ENCODE results near the gene ZBTB16.

The ZBTB16 gene

GRCh38 chr11:114285599-114285998 lies 226.1 kb downstream of the ZBTB16 start:
- DNase-seq (ENCODE audit: low spot score in 2 of 2) (no peak), ATAC-seq (no peak)
- H3K9me3 Mint-ChIP-seq: no peaks in the 10 kb centered on the region
- H3K4me1 Mint-ChIP-seq: no peaks in the 10 kb centered on the region
- no peak overlapping the region for H3K27ac Mint-ChIP-seq
- no peak overlapping the region for H3K4me3 Mint-ChIP-seq
- H3K36me3 Mint-ChIP-seq: no peaks in the 10 kb centered on the region

- Mint-ChIP-seq H3K9me3 (no peaks in the 10 kb centered on the region), H3K4me1 (no peaks in the 10 kb centered on the region), H3K36me3 (no peaks in the 10 kb centered on the region), H3K4me3 (no peak overlapping the region), H3K27ac (no peak overlapping the region)
- no peak for DNase-seq (ENCODE audit: low spot score in 2 of 2)
- no peak for ATAC-seq
These were observed 226.7 kb downstream of the ZBTB16 start for GRCh38 chr11:114286229-114286628.

- Mint-ChIP-seq H3K9me3 (no peaks in the 10 kb centered on the region), H3K4me1 (no peaks in the 10 kb centered on the region)
These were observed 227.6 kb downstream of the ZBTB16 start for GRCh38 chr11:114287154-114287553.

GRCh38 chr11:114288136-114288535 lies 228.6 kb downstream of the ZBTB16 start:
- Mint-ChIP-seq H3K9me3 (no peaks in the 10 kb centered on the region), H3K4me1 (no peaks in the 10 kb centered on the region), H3K36me3 (no peaks in the 10 kb centered on the region), H3K27ac (no peak overlapping the region), H3K4me3 (no peak overlapping the region)
- ATAC-seq (no peak), DNase-seq (ENCODE audit: low spot score in 2 of 2) (no peak)

More at GRCh38 chr11:114287154-114287553, 227.6 kb downstream of the ZBTB16 start:
- Mint-ChIP-seq H3K4me3 (no peak overlapping the region), H3K36me3 (no peaks in the 10 kb centered on the region), H3K27ac (no peak overlapping the region)
- ATAC-seq (no peak), DNase-seq (ENCODE audit: low spot score in 2 of 2) (no peak)

- Mint-ChIP-seq H3K9me3 (no peaks in the 10 kb centered on the region), H3K4me1 (no peaks in the 10 kb centered on the region), H3K27ac (no peak overlapping the region), H3K36me3 (no peaks in the 10 kb centered on the region), H3K4me3 (no peak overlapping the region)
- DNase-seq (ENCODE audit: low spot score in 2 of 2): no peak
- no peak for ATAC-seq
These were observed 230.3 kb downstream of the ZBTB16 start for GRCh38 chr11:114289779-114290178.

DNA sequence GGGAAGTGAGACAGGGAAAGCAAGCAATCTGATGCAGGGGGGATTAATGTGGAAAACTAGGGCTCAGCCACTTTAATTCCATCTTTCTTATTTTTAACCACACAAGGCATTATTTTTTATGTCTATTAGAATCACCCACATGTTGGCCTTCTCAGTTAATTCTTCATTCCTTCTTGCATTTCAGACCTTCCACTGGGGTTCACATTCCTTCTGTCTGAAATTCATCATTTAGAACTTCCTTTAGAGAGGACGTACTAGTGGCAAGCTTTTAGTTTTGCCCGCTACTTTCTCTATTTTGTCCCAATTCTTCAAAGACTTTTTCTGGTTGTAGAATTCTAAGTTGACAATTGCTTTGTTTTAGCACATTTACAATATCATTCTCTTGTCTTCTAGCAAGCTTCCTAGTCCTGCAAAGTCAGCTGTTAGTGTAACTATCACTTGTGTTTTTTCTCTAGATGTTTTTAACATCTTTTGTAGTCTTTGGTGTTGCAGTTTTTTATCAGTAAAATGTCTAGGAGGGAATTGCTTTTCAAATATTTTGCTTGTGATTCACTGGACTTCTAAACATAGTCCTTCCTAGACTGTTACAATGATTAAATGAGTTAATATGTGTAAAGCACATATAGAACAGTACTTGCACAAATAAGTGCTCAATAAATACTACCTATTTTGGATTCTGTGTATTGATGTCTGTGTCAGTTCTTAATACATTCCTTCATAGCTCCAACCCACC lies 231.2 kb downstream of the ZBTB16 start:
- DNase-seq (ENCODE audit: low spot score in 2 of 2) (no peak), ATAC-seq (no peak)
- Mint-ChIP-seq H3K9me3 (no peaks in the 10 kb centered on the region), H3K36me3 (no peaks in the 10 kb centered on the region), H3K27ac (no peak overlapping the region), H3K4me3 (no peak overlapping the region), H3K4me1 (no peaks in the 10 kb centered on the region)

GRCh38 chr11:114291381-114291780 lies 231.9 kb downstream of the ZBTB16 start:
- Mint-ChIP-seq H3K36me3 (no peaks in the 10 kb centered on the region), H3K4me1 (no peaks in the 10 kb centered on the region), H3K9me3 (no peaks in the 10 kb centered on the region), H3K4me3 (no peak overlapping the region), H3K27ac (no peak overlapping the region)
- ATAC-seq (no peak), DNase-seq (ENCODE audit: low spot score in 2 of 2) (no peak)

DNA sequence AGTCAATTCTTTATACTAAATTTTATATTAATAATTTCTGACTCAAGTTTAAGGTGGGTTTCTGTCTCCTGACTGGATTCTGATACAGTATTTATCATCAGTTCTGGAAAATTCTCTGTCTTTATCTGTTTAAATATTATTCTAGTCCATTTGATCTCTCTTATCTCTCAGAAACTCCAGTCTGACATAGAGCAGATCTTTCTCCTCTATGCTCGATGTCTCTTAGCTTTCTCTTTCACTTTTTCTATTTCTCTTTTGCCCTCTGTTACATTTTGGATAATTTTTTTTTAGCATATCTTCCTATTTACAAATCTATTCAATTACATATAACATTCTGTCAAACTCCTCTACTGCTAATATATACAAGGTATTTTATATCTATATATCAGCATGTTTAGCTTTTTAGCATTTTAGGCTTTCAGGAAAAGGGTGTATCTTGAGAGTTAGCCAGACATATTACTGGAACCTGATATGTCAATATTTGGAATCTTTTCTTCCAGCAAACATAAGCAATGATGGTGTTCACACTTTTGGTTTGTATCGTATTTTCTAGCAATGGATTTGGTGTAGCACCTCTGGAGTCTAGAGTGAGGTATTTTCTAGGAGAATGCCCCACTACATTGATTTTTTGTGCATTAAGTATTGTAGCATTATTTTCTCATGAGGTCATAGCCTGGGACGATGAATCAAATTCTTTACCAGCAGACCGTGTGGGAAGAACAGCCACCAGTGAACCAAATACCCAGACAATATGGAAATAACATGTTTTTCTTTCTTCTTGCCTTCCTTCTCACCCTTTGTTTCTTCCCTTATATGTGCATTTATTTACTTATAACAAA lies 232.6 kb downstream of the ZBTB16 start:
- no peak for ATAC-seq
- Mint-ChIP-seq H3K4me3 (no peak overlapping the region), H3K36me3 (no peaks in the 10 kb centered on the region), H3K9me3 (no peaks in the 10 kb centered on the region), H3K4me1 (no peaks in the 10 kb centered on the region), H3K27ac (no peak overlapping the region)
- no peak for DNase-seq (ENCODE audit: low spot score in 2 of 2)

DNA sequence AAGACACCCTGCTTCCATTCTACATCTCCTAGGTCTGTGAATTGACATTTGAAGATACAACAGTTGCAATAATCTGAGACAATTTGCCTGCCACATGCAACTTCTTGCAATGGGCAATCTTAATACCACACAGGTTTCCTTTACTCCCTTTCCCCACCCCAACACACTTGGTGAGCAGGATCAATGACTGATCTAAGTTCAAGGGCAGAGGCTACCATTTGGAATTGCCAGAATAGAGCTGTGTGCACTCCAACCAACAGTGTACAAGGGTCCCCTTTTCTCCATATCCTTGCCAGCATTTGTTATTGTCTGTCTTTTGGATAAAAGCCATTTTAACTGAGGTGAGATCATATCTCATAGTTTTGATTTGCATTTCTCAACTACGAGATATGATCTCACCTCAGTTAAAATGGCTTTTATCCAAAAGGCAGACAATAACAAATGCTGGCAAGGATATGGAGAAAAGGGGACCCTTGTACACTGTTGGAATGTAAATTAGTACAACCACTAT lies 233.7 kb downstream of the ZBTB16 start:
- Mint-ChIP-seq H3K27ac (no peak overlapping the region), H3K36me3 (no peaks in the 10 kb centered on the region), H3K4me1 (no peaks in the 10 kb centered on the region), H3K4me3 (no peak overlapping the region), H3K9me3 (no peaks in the 10 kb centered on the region)
- ATAC-seq (no peak), DNase-seq (ENCODE audit: low spot score in 2 of 2) (no peak)

DNA sequence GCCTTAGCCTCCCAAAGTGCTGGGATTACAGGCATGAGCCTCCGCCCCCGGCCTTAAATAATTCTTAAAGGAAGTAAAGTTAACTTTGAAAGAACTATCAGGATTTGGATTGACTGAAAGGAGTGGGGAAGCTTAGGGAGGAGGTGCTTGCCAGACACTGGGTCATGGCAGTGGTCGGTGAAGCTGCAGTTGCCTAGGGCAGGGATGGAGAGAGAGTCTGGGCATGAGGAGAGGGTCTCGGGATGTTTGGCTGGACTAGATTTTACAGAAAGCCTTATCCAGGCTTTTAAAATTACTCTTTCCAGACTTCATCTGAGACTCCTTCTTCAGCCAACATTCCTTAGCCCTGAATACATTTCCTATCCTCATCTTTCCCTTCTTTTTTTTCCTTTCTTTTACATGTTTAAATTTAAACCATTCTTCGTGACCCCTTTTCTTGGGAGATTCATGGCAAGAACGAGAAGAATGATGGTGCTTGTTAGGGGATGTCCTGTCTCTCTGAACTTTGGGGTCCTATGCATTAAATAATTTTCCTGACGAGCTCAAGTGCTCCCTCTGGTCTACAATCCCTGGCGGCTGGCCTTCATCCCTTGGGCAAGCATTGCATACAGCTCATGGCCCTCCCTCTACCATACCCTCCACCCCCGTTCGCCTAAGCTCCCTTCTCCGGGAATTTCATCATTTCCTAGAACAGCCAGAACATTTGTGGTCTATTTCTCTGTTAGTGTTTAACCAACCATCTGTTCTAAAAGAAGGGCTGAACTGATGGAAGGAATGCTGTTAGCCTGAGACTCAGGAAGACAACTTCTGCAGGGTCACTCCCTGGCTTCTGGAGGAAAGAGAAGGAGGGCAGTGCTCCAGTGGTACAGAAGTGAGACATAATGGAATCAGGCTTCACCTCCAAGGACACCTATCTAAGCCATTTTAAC lies 236.4 kb downstream of the ZBTB16 start, which contains the start of gene NNMT:
Gene NNMT, plus strand, starts transcription at position 724 of the 929 bp plus-strand sequence. Its CDS starts 158 bp downstream, at position 882.
- Mint-ChIP-seq H3K4me1 (no peaks in the 10 kb centered on the region), H3K27ac (no peak within 1 kb of the TSS), H3K4me3 (no peak within 1 kb of the TSS), H3K9me3 (peaks cover 6% of the 10 kb centered on the region), H3K36me3 (no peaks in the 10 kb centered on the region)
- DNase-seq (ENCODE audit: low spot score in 2 of 2): no peak
- ATAC-seq: no peak

DNA sequence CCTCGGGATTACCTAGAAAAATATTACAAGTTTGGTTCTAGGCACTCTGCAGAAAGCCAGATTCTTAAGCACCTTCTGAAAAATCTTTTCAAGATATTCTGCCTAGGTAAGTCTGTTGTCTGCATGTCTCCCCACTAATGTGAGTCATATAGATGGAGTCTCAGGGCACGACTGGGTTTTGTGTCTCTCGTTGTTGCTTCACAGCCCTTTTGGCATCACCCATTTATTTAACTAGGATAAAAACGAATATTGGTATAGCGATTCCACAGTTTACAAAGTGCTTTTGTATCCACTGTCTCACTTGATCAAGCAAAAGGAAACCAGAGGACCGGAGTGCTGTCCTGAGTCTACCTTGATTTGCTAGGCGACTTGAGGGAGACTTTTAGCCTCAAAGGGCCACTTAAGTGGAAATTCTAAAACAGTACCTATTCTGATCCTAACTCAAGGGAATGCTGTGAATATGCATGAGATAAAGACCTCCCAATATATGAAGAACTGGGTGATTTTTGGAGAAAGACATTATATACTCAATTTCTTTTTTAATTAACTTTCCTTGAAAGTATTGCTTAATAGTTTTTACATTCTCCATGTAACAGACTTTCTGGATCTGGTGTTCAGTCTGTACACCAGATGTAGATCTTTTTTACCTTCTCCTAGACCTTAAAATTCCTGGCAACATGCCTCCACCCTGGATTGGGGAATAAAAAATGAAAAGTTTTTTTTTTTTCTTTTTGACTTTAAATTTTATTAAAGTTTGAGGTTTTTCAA lies 237.3 kb downstream of the ZBTB16 start:
- Mint-ChIP-seq H3K36me3 (no peaks in the 10 kb centered on the region), H3K4me3 (no peak overlapping the region), H3K27ac (no peak overlapping the region), H3K4me1 (no peaks in the 10 kb centered on the region), H3K9me3 (peaks cover 6% of the 10 kb centered on the region)
- ATAC-seq: no peak
- DNase-seq (ENCODE audit: low spot score in 2 of 2): no peak

DNA sequence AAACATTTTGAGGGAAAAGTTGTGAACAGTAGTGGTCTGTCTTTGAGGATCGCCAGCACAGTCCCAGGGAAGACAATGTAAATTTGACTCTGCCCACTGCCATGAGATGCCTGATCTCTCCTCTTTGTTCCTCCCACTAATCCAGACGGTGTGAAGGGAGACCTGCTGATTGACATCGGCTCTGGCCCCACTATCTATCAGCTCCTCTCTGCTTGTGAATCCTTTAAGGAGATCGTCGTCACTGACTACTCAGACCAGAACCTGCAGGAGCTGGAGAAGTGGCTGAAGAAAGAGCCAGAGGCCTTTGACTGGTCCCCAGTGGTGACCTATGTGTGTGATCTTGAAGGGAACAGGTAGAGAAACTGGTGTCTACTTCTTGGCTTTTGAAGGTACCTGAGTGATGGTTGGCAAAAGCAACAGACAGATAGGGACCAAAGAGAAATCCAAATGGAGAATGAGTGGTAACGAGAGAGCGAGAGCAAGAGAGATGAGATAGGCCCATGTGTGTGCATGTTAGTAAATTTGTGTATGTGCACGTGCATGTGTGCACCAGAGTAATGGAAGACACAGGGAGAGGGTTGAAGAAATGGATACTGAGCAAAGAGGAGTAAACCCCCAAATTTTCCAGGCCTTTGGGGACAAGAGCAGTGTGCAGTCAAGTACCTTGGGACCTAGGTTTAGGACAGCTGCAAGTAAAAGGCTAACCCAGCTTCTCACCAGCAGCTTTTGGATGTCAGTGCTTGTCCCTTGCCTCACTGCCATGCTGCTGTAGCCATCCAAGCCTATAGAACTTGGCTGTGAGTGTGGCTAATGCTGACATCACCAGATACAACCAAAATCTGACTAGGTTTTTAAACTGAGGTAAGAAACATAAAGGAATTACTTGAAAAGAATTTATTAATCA lies 238.5 kb downstream of the ZBTB16 start:
- H3K4me1 Mint-ChIP-seq: no peaks in the 10 kb centered on the region
- no peak for ATAC-seq
- H3K4me3 Mint-ChIP-seq: no peak overlapping the region
- no peak for DNase-seq (ENCODE audit: low spot score in 2 of 2)
- H3K27ac Mint-ChIP-seq: no peak overlapping the region
- H3K36me3 Mint-ChIP-seq: no peaks in the 10 kb centered on the region
- peaks cover 9% of the 10 kb centered on the region for H3K9me3 Mint-ChIP-seq

GRCh38 chr11:114298710-114299109 lies 239.2 kb downstream of the ZBTB16 start:
- ATAC-seq: no peak
- Mint-ChIP-seq H3K4me3 (no peak overlapping the region), H3K27ac (no peak overlapping the region), H3K4me1 (no peaks in the 10 kb centered on the region), H3K9me3 (peaks cover 9% of the 10 kb centered on the region), H3K36me3 (no peaks in the 10 kb centered on the region)
- no peak for DNase-seq (ENCODE audit: low spot score in 2 of 2)

All from stimulated activated effector memory CD8-positive, alpha-beta T cell treated with anti-CD3 and anti-CD28 coated beads, Interleukin-12 subunit alpha, Interleukin-12 subunit beta, amount 100 ng/mL, for 72 hours (primary cell).